ENCODE measurements around the gene ERMP1.

Gene ERMP1

DNA sequence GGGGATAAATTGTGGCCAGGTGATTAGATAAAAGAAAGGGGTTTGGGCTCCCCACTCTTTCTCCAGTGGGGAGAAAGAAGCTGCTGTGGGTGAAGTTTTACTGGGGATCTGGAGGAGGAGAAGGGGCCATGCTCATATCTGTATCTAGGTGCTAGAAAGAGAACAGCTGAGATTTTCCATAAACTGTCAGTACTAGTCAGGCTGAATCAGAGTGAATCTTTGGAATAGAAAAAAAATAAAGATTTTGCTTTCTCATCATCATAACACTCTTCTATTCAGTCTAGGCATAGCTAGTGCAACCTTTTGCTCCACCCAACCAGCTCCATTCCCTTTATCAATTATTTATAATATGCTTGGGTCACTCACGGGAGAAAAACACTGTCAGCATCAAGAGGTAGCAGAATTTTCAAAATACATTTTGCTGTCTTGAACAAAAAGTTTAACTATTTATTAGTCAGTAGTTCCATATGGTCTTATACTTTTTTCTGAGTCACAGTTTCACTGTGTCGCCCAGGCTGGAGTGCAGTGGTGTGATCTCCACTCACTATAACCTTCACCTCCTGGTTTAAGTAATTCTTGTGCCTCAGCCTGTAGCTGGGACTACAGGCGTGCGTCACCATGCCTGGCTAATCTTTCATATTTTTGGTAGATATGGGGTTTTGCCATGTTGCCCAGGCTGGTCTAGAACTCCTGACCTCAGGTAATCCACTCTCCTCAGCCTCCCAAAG is 21.3 kb upstream of the ERMP1 start:
- no peak overlapping the region for H3K4me3 ChIP-seq (ENCODE audit: low read depth, low read length)

DNA sequence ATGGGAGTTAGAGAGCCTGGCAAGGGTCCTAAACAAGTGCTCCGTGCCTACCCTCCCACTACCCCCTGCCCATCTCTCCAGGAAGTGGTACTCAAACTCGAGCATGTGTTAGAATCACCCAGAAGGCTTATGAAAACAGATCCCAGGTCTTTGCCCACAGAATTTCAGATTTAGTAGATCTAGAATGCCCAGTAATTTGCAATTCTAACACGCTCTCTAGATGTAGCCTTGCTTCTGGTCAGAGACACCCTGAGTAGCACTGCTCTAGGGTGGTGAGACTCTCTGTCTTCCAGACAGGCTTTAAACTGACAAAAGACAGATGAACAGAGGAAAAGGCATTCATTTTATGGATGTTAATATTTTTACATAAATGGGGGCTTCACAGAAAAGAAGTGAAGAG is 20.7 kb upstream of the ERMP1 start:
- H3K4me3 ChIP-seq (ENCODE audit: low read depth, low read length) = no peak overlapping the region

DNA sequence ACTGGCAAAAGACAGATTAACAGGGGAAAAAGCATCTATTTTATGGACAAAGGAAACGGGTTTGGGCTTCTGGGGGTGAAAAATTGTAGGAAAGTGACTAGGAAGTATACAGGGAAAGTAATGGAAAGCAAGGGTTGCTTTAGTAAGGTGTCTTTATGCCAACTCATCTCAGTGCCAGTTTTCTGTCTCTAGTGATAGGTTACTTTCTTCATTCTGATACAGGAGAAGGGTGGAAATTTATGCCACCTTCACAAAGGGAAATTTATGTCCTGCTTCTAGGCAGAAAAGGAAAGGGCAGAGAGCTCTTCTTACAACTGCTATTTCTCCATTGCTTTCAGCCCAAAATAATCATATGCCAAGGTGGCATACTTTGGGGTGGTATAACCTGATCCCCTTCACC is 20.1 kb upstream of the ERMP1 start:
- H3K4me3 ChIP-seq (ENCODE audit: low read depth, low read length) = no peak overlapping the region

DNA sequence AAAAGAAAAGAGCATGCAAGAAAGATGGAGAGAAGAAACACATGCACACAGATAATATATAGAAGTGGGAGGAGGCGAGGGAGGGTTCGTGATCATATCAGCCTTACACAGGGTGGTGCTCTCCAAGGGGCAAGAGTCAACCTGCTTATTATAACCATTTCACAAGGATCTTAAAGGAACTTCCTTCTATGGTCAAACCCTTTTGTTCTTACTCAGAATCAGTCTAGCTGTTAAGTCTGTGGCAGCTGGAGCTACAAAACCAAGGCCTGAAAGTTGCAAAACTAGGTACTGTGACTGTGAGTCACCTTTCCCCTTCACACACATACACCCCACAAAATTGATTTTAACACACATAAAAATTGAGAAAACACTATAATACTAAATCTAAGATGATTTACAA is 18.5 kb upstream of the ERMP1 start:
- no peak overlapping the region for H3K4me3 ChIP-seq (ENCODE audit: low read depth, low read length)

DNA sequence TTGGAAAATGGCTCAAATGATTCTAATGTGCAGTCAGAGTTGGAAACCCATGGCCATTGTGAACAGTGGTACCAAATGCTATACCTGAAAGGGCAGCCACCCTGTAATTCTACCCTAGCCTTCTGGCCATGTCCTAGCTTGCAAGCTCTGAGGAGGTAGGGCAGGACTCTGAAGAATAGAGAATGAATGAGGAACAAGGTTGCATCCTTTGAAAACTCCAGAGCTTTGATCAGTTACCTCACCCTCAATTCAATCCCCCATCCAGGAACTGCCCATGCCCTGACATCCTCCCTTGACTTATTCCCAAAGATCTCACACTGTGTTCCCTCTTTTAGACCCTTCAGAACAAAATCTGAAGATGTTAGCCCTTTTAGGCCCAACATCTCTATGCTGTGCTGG is 17.8 kb upstream of the ERMP1 start:
- H3K4me3 ChIP-seq (ENCODE audit: low read depth, low read length) = no peak overlapping the region

DNA sequence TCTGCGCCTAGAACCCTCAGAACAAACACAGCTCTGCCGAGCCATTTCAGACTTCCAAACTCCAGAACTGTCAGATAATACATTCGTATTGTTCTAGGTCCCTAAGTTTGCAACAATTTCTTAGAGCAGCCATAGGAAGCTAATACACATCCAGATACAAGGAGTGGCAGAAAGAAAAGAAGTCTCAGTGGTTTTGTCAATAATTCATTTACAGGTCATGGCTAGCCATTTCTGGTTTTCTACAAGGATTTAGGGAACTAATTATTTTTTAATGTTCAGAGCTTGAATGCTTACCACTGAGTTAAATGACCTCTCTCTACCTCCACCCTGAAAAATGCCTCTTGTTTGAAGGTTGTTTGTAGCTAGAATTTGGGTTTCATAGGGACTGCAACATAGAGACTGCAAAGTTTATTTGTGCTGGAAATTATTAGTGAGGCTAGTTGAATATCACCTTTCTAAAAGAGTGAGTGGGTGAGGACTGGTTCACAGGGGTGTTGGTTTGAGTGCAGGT is 15.5 kb upstream of the ERMP1 start:
- H3K4me3 ChIP-seq (ENCODE audit: low read depth, low read length) = no peak overlapping the region

DNA sequence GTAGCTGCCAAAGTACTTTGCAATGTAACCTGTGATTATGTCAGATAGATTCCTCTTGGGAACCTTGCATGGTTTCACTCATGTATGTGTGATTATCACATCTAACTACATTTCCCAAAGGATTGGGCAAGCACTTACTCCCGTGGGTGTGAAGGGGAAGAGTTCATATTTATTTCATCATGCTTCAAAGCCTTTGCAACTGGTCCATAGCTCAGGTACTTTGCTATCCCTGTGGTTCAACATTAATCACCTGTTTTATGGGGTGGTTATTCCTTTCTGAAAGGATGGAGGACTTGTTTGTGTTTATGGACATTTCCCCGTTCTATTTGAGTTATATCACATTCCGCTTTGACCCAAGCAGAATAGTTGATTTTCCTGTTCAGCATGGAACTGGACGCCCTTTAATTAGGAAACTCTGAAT is 13.6 kb upstream of the ERMP1 start:
- H3K4me3 ChIP-seq (ENCODE audit: low read depth, low read length) = no peak overlapping the region

DNA sequence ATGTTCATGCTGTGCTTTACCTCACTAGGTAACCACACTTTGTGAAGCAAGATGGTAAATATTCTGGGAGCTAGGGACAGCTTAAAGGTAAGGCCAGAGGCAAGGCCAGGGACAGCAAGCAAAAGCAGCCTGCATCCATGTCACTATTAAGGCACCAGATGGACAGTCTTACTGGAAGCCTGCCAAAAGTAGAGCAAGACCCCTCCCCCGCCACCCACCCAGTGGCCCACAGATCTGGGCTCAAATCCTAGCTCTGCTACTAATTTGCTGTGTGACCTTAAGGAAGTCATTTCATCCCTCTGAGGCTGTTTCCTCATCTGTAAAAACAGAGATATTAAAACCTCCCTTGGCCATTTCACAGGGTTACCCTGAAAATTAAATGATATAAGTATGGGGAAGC is 13.2 kb upstream of the ERMP1 start:
- no peak overlapping the region for H3K4me3 ChIP-seq (ENCODE audit: low read depth, low read length)

DNA sequence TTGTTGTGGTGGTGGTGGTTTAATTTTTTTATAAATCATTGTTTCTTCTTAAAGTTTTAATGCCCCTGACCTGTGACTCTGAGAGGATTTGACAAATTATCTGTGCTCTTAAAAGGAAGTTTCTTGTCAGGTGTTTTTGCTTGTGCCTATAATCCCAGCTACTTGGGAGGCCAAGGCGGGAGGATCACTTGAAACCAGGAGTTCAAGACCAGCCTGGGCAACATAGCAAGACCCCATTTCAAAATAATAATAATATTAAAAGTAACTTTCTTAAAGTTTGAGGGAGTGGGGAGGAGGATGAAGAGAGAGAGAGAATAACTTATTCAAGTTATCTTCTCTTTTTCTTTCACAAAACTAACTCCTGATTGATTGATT is 12.2 kb upstream of the ERMP1 start:
- no peak overlapping the region for H3K4me3 ChIP-seq (ENCODE audit: low read depth, low read length)

DNA sequence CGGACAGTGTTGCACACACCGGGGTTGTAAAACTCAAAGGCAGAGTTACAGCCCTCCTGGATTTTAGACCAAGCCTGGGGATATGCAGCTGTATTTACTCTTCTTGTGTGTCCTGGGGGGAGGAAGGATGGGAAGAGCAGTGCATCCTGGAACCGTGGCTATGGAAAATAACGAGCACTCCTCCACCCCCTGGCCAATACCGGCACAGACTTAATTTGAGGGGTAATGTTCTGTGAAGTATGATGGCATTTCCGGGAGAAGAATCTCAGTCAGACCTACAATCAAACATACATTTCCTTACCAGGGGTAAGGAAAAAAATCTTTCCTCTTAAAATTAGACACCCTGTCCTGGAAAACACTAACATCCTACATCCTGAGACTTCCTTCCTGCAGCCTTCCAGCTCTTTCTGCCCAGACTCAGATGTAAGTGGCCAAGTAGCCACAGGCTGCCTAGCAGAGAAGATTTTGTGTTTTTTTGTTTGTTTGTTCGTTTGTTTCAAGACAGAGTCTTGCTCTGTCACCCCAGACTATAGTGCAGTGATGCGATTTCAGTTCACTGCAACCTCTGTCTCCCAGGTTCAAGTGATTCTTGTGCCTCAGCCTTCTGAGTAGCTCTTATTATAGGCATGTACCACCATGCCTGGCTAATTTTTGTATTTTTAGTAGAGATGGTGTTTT is 11.0 kb upstream of the ERMP1 start:
- H3K4me3 ChIP-seq (ENCODE audit: low read depth, low read length) = no peak overlapping the region

DNA sequence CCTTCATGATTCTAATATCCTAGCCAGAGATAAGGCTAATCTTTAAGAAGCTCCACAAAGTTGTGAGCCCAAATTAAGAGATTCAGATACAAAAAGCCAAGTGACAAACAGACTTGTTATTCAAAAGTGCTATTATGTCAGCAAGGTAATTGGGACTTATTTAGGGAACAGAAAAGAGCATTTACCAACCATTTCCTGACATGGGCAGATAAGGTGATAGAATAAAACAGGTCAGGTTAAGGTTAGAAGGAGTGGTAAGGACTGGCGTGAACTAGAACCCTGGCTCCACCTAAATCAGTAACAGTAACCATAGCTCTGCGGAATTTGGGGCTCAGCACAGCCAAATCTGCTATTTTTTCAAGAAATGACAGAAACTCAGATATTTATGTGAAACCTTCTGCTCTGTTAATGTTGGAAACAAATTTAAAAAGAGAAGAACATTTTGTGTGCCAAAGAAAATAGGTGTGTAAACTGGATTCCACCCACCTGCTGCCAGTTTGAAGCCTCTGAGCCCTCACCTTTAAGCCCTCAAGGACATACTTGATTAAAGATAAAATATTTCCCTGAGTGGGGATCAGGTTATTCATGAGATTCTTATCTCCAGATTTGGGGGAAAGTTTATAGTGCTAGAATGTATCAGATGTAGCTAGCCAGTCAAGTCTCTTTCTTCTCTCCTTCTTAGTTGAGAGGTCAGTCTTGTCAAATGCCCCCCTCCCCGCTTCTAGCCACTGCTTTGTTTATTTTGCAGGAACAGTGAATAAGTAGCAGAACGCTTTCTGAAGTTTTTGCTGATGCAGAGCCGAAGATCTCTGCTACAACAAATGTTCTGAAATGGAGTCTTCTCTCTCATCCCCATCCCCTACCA is 10.2 kb upstream of the ERMP1 start:
- no peak overlapping the region for H3K4me3 ChIP-seq (ENCODE audit: low read depth, low read length)

DNA sequence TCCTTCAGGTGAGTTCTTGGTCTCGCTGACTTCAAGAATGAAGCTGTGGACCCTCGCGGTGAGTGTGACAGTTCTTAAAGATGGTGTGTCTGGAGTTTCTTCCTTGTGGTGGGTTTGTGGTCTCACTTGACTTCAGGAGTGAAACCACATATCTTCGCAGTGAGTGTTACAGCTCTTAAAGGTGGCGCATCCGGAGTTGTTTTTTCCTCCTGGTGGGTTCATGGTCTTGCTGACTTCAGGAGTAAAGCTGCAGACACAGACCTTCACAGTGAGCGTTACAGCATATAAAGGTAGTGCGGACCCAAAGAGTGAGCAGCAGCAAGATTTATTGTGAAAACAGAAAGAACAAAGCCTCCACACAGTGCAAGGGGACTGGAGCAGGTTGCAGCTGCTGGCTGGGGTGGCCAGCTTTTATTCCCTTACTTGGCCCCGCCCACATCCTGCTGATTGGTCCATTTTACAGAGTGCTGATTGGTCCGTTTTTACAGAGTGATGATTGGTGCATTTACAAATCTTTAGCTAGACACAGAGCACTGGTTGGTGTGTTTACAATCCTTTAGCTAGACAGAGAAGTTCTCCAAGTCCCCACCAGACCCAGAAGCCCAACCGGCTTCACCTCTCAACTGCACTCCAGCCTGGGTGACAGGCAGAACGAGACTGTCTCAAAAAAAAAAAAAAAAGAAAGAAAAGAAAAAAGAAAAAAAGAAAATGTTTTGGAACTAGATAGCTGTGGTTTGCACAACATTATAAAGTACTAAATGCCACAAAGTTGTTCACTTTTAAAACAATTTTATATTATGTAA is 9.1 kb upstream of the ERMP1 start:
- no peak overlapping the region for H3K4me3 ChIP-seq (ENCODE audit: low read depth, low read length)

DNA sequence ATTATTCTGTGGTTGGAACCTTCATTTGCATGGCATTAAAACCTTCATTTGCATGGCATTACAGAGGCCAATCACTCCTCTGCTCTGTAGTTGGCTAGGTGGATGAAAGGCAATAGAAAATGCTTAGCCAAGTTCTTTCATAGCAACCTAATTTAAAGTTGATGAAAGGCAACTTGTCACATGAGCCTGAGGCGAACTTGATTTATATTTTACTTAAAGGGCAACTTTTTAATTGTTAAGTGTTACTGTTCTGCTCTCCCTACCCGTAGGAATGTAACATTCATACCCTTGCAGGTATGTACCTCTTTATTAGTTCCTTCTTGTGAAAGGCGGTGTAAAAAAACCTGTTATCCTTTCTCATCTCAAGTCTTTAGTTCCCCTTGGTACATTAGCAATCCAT is 7.9 kb upstream of the ERMP1 start:
- no peak overlapping the region for H3K4me3 ChIP-seq (ENCODE audit: low read depth, low read length)

DNA sequence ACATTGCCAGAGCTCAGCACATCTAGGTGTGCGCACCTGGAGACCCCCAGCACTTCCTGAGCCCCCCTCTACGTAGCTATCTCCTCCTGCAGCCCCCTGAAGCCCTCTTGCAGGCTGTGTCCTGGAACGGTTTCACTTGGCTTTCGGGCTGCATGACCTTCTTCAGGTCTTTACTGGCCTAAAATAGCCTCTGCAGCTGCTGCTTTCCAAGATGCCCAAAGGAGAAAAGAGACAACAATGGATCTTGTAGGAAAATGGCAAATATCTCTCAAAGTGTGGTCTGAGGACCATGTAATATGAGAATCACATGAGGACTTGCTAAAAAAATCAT is 6.6 kb upstream of the ERMP1 start:
- no peak overlapping the region for H3K4me3 ChIP-seq (ENCODE audit: low read depth, low read length)

DNA sequence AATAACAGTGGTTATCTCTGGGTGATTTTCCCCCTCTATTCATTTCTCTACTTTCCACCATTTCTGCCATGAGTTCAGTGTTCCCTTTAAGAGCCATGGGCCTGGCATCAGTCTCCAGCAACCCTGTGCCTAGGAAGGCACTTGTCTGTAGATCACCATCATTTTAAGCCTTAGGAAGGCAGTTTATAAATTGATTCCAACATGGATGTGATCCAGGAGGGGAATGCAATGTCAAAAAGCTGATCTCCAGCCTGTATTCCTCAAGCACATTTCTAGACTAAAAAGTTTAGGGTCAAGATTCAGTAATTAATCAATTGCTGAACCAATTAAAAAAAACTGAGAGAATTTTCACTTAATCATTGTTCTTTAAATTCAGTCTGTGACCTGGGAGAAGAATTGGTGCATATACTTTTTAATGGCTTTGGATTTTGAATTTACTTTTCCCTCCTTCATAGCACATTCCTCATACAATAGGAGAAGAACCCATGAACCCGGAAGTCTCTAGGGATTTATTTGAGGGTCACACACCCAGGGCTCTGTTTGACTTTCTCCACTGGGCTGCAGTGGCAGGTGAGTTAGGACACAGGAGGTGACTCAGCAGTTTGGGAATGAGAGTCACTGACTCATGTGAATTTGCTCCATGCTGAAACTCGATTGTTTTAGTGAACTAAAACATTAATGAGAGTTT is 6.1 kb upstream of the ERMP1 start:
- H3K4me3 ChIP-seq (ENCODE audit: low read depth, low read length) = no peak overlapping the region

DNA sequence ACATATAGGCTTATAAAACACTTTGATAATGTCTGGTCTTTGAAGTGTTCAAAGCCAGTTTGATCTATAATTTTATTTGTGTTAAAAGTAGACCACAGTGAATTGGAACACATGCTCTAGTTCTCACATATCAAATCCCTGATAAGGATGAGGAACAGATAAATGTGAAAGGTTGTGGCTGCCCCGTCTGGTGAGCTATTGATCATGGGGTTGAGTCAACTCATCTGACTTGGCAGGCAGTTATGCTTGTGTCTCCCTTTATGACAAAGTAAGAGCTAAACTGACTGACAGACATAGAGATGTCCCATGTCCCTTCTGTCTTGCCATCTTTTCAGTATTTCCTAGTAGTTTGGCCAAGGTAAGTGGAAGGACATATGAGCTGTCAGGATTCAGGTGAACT is 2.9 kb upstream of the ERMP1 start:
- no peak overlapping the region for H3K4me3 ChIP-seq (ENCODE audit: low read depth, low read length)

DNA sequence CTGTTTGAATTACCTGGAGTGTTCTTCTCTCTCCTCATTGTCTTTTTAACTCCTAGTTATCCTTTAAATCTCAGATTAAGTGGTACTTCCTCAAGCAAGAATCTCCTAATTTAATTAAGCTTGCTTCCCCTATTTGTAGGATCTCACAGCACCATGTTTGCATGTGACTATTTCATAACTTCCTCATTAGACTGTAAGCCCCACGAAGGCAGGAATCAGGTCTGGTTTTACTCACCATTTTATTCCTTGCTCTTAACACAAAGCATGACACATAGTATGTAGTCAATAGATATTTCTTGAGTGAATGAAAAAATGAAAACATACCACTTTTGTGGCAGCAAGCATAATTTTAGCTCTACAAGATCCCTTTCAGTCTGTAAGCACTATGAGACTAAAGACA is 1.3 kb upstream of the ERMP1 start:
- no peak overlapping the region for H3K4me3 ChIP-seq (ENCODE audit: low read depth, low read length)

DNA sequence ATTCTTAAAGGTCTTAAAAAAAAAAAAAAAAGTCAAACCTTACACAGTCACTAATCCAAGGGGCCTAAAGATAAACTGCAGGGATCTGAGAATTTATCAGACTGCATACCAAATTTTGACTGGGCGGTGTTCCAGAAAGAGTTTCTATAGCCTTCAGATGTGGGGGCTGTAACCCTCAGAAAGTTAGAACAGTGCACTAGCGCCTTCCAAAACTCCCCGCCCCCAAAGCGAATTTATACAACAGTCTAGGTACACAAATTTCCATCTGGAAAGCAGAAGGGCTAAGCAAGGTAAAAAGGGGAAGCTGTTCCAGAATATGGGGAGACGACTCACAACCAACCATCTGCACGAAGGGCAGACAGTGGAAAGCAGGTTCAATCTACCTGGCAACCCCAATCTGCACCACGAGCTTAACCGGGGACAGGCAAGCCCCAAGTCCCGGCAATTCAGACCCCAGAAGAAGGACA is 813 bp downstream of the ERMP1 start:
- H3K4me3 ChIP-seq (ENCODE audit: low read depth, low read length) = peak overlapping the region; percentile 65

DNA sequence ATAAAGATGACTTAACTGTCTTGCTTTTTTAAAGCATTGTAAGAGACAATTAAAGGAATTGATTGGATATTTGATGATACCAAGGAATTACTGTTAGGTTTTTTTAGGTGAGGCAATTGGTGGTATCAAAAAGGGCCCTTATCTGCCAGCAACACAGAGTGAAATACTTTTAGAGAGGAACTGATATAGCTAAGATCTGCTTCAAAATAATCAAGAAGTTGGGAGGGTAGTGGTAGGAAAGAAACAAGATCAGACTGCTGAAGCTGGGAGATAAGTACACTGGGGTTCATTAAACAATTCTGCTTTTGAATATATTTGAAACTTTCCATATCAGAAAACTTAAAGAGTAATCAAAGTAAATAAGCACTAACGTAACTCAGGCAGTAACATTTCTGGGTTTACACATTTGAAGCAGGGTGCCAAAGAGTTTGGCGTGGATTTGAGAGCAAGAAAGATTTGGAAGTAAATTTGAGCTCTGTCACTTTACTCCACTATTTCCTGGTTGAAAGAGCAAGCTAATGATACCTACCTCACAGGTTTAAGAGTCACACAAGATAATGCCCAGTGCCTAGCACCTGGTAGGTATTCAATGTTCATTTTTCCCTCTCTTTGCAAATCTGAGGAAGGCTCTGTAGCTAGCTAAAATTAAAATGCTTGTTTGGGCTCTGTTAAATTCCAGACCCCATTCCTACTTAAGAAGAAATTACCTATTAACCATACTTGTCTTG is 6.9 kb downstream of the ERMP1 start:
- H3K4me3 ChIP-seq (ENCODE audit: low read depth, low read length) = no peak overlapping the region

DNA sequence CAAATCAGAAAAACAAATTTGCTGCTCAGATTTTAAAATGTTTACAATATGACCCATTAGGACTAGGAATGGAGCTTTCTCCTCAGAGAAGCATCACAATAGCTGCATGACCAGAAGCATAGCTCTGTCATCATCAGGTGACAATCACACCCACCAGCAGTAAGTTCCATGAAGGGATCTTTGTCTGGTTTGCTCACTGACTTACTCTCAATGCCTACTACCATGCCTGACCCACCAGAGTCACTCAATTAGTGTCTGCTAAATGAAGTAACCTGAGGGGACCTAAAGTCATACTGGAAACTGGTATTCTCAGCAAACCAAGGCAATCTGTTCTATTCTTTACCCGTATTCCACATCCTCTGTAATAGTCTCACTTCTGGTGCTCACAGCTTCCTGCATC is 7.7 kb downstream of the ERMP1 start:
- H3K4me3 ChIP-seq (ENCODE audit: low read depth, low read length) = no peak overlapping the region

Measured in iPS-11a (cell line).